GM18517 (cell line): ENCODE results near the gene CAPN10.
A peak's percentile ranks its signal among the peaks of the same experiment; 100 is the strongest.
"Not testable (repeated sequence)": the region's sequence is repeated elsewhere in the genome, so short reads cannot be mapped to it uniquely, and the experiment has no call there.

Experiments used
- ATAC-seq: cut with Tn5 transposase; IDR thresholded peaks from one replicate; pipeline ENCODE4 v1.9.1; 2021; ENCODE audit warnings: mild to moderate bottlenecking, moderate library complexity; ENCODE audit not compliant: unreplicated experiment

Gene CAPN10

DNA sequence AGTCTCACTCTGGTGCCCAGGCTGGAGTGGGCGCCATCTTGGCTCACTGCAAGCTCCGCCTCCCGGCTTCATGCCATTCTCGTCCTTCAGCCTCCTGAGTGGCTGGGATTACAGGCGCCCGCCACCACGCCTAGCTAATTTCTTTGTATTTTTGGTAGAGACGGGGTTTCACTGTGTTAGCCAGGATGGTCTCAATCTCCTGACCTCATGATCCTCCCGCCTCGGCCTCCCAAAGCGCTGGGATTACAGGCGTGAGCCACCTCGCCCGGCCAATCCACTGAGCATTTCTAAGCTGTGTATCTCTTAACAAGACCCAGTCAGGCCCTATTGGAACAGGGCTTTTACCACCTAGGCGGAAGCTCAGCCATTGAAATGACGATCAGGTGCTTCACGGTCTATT is 23.3 kb upstream of the CAPN10 start:
- not testable (repeated sequence) for ATAC-seq

DNA sequence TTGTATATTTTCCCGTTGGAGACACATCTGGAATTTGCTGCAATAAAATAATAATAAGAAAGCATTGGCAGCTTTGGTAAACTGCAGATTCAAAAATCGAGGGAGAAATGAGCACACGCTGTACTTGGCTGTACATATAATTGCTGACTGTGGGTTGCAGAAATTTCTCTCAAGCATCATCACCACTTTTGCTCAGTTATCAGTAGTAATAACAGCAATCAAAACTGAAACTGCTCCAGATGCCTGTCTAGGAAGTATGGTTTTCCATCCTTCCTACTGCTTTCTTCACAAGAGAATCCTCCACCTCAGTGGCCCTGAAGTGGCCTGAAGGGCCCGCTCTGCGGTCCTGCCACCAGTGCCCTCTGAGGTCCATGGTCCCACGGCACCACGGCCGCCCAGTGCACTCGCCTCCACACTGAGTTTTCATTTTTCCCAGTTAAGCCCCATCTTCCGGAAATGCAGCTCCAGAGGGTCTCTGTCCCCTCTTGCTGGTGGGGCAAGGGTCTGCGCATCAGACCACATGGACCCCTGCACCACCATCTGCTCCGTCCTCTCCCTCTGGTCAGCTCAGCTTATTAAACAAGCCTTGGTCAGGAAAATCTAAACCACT is 22.5 kb upstream of the CAPN10 start:
- ATAC-seq: no peak

DNA sequence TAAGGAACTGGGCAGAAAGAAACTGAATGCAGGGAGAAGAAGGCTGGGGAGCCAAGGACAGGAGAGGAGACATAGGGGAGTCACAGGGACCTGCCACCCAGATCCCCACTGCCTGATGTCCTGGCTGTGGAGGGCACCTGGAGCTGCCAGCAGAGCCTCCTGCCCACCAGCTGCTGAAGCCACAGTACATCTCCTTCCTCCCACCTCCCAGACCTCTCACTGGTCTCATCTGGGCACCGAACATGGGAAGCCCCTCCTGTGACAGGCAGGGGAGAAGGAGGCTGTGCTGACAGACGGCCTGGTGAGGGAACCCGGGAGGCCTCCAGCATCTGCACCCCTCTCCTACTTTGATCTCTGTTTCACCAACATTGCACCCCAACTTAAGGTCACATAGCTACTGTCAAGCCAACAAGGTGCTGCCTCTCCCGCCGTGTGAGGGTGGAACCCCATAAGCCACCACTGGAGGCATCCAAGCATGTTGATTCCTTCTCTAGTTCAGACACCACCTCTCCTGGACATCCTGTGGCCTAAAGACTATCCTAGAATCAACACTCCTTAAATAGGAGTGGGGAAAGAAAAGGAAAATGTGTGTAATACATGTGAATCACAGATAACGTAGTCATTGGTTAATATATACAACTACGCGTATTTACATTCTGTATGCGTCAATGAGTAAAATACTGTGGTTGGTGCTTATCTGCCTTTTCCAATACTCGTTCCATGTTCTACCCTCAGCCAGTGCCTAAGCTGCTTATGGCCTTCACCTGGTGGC is 21.8 kb upstream of the CAPN10 start:
- ATAC-seq: no peak

DNA sequence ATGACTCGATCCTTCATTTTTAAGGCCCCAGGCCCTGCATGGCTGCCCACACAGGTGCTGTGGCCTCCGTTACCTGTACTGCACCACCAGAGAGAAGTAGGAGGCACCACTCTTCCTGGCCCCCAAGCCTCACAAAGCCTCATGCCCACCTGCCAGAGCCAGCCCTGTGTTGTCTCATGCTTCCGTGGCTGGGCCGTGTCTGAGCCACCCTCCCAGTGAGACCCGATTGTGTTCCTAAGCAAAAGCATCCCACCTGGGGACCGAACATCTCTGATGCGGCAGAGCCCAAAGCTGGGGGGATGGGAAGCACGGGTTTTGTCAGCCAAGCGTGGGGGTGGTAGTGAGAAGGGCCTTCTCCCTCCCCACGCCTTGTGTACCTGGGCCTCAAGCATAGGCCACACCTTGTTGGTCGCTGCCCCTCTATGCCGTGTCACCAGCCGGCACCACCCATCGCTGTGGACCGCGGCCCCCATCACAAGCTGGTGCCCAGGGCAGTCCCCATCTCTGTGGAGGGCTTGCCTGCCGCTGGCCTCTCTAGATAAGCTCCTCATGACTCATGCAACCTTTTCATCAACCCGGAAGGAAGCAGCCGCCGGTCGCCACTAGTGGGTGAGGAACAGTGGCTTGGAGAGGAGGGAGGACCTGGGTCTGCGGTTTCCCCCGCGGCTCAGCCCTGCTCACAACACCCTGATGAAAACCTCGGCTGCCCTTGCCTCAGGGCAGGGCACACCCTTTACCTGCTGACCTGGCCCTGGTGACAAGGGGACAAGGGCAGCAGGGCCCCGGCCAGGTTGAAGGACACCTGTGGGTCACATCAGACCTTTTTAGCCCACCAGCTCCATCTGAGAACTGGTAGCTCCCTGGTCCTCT is 21.0 kb upstream of the CAPN10 start:
- peak; percentile 37 for ATAC-seq

DNA sequence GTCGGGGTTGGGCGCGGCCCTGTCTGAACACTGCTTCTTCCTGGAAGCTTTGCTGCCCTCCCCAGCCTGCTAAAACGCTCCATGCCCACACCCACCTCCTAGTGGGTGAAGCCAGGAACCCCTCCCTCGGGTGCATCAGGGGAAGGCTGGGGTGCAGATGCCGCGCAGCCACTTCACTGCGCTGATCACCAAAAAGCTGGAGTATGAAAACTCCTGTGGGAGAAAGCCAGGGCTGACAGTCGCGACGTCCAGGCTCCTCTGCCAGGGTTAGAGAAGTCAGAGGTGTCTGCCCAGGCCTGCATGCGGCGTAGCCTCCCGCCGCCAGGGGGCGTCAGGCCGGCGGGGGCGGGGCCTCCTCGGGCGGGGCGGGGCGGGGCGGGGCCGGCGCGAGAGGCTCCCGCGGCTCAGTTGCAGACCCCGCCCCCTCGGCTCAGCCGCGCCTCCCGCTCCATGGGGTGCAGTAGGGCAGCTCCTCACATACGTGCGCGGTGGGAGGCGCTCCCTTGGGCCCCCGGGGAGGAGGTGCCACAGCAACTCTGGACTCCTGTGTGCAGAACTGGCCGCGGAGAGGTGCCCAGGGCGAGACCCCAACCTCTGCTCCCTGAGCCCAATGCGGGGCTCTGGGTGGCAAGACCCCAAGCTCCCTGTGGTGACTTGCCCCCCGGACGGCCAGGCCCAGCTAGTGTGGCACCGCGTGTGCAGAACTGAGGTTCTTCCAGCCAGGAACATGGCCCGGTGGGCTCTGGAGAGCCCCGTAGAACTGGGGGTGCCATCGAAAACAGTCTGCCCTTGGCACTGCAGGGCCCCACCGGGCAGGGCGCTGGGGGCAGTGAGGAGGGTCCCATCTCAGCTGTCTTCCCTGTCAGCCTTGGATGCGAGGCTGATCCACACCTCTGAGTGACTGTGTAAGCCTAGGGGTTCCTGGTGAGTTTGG is 20.1 kb upstream of the CAPN10 start:
- ATAC-seq: peak; percentile 30

DNA sequence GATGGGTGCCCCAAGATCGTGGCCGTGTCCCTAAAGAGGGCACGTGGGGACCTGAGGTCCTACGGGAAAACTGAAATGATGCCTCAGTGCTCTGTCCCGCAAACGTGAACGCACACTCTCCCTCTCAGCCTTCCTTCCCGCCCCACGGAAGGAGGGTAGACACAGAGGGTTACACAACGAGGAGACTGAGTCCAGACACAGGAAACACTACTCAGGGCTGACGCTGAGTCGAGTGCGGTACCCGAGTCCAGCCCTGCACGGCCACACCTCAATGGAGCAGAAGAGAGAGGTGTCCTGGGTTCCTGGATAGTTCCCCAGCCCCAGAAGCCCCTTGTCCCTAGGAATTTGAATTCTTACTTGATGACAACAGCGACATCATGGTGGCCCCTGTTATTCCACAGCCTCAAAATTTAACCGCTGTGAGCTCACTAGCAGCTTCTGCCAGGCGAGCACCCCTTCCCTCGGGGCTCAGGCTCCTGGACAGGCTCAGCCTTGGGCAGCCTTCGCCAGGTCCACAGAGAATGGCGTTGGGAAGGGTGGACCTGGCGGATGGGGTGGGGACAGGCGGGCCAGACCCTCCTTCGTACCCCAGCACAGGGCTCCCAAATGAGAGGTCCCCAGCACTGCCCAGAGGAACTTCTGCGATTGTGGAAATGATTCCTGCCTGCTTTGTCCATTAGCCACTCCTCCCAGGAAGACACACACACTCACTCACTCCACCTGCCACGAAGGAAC is 19.2 kb upstream of the CAPN10 start:
- ATAC-seq: no peak

DNA sequence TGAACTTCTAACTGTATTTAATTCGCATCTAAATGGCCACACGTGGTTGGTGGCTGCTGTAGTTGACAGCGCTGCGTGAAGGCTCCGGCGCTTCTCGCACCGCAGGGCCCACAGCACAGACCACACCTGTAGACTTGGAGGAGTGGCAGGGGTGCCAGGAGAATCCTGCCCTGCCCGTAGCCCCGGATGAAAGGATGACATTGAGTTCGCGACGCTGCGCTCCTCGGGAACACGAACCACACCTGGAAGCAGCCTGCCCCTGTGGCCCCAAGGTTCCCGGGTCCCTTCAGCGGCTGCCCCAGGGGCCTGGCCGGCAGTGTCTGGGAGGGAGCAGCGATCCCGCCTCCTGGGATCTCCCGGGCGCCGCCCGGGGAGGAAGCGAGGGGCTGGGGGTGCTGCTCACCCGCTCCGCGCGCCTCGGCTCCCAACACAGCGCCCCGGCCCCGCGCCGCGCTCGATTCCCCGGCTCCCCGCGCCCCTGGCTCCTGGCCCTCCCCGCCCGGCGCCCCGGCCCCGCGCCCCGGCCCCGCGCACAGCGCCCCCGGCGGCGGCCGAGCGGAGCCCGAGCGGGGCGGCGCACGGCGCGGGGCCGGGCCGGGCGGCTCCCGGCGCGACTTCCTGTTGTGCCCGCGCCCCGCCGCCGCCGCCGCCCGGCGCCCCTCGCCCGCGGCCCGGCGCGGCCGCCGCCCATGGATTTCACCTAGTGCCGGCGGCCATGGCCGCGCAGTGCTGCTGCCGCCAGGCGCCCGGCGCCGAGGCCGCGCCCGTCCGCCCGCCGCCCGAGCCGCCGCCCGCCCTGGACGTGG is 18.5 kb upstream of the CAPN10 start, which contains the start of gene RNPEPL1:
TSS of gene RNPEPL1 (plus strand) at position 613 of the 806 bp plus-strand sequence. CDS start at position 716, 103 bp downstream.
- ATAC-seq: no peak

DNA sequence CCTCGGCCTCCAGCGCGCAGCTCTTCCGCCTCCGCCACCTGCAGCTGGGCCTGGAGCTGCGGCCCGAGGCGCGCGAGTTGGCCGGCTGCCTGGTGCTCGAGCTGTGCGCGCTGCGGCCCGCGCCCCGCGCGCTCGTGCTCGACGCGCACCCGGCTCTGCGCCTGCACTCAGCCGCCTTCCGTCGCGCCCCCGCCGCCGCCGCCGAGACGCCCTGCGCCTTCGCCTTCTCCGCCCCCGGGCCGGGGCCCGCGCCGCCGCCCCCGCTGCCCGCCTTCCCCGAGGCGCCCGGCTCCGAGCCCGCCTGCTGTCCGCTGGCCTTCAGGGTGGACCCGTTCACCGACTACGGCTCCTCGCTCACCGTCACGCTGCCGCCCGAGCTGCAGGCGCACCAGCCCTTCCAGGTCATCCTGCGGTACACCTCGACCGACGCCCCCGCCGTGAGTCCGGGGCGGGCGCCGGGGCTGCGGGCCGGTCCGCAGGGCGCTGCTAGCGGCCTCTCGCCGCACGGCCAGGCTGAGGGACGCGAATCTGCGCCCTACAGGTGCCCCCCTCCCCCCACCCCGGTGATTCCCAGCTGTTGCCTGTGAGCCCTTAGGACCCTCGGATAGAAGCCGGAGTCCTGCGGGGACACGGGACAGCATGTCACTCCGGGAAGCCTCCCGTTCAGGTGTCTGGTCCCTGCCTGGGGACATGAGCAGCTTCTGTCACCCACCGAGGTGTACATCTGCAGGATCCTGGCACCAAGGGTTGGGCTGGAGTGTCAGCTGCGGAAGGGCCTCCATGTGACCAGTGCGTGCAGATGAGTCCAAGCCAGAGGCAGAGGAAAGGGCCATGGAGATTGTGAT is 17.6 kb upstream of the CAPN10 start:
- no peak for ATAC-seq

DNA sequence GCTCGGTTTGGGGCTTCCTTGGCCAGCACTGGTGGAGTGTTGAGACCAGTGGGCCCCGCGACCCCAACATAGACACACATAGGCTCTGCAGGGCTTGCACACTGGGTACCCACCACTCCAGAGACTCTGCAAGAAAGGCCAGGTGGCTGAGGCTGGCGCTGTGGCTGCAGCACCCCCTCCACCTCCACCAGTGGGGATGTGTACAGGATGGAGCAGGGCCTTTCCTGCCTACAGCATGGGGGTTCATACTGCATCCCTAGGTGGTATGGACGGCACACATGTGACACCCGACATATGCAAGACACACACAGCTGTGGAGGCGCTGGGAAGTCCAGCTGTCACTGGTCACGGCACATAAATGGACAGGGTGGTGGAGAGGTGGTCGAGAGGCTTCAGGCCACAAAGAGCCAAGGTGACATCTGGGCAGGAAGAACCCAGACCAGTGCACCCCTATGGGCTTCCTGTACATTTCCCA is 17.0 kb upstream of the CAPN10 start:
- ATAC-seq: no peak

DNA sequence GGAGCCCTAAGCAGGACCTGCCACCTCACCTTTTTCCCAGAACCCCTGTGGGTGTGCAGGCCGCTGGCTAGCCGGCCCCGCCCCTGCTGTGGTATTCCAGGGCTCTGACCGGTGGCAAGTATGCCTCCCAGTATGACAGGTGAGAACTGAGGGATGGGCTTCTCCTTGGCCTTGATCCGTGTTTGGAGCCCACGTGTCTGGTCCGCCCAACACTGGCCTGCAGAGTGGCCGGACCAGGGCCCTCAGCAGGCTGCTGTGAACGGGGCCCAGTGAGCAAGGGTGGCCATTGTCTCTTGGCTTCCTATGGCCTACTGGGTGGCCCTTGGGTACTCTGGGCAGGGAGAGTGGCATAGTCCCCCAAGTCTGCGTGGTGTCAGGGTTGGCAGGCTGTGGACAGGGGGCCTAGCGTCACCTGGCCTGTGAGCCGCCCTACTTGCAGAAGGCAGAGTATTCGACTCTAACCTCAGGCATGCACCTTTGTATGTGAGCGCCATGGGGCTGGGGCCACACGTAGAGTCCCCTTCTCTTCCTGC is 16.5 kb upstream of the CAPN10 start:
- ATAC-seq: no peak

DNA sequence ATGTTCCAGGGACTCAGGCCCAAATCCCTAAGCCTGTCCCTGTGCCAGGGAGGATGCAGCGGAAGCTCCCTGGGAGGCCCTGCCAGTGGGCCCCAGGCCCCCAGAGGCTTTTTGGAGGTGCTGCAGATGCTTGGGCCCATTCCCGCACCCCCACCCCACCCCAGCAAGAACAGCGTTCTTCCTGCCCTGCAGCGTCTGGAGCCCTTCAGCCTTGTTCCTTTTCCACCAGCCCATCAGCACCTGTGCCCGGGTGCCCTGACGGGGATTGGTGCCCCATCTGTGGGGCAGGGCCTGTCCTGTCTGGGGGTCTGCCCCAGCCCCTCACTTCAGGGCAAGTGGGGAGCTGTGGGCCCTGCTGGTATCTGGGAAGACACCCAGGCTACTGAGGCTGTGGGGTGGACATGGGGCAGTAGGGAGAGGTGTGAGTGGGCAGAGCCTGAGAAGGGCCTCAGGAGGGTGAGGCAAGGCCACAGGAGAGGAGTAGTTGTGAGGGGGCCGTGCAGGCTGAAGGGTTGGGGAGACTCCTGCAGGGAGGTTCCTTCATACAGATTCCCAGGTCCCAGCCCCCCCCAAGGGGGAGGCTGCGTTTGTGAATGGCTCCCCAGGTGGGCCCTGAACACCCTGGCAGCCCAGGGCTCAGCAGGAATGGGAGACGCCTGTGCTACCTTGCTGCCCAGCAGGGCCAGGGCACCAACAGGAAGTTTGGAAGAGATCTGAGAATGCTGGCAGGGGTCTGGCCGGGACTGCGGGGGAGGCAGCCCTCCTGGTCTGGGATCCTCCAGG is 15.8 kb upstream of the CAPN10 start:
- no peak for ATAC-seq

DNA sequence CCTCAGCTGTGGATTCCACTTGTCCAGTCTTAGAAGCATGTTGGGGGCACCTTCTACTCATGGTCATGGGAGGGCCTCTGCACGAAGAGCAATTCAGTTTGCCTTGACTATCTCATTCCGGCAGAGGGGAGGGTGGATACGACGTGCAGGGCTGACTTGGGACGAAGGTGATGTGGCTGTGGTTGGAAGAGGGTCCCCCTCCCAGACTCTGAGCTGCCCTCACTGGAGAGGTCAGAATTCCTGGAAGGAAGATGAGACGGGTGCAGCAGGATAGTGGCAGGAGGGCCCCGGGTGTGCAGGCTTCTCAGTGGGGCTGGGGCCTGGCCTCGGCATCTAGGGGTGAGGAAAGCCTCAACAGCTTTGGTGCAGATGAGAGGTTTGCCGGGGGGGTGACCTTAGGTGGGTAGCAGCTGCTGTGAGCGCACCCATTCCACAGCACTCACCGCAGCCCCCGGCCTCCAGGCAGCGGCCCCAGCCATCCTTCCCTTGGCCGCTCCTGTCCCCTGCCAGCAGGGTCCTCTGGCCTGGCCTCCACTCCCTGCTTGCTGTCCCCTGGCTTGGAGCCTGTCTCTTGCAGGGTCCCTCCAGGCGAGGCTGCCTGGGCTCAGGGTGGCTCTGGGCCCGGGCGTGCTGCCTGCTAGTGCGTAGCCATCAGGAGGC is 15.1 kb upstream of the CAPN10 start:
- ATAC-seq: no peak

DNA sequence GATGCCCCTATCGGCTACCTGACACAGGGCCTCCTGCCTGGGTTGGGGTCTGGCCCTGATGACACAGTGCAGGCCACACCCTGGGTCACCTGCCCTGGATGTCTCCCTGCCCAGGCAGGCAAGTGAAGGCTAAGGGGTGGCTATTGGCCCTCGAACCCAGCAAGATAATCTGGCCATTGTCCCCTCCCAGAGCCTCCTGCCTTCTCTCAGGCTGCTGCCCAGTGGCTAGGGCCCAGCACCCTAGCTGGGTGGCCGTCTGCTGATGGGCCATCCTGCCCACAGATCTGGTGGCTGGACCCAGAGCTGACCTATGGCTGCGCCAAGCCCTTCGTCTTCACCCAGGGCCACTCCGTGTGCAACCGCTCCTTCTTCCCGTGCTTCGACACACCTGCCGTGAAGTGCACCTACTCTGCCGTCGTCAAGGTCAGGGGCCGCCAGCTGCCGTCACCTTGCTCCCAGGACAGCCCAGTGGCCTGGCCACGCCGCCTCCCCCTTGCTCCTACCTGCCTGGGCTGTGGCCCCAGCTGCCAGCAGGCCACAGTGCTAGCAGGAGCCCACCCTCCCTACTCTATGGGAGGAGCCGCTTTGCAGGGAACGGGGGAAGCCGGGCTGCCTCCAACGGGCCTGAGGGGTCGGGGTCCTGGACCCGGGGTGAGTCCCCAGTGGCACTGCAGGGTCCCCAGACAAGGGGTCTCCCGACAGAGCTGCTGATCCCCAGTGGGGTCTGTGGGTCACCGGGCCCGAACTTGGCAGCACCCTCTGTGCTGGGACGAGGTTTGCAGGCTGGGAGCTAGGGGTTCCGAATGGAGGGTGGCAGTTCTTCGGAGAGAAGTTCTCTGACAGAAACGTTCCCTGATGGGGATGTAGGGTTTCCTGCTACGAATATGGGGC is 14.1 kb upstream of the CAPN10 start:
- ATAC-seq: no peak

DNA sequence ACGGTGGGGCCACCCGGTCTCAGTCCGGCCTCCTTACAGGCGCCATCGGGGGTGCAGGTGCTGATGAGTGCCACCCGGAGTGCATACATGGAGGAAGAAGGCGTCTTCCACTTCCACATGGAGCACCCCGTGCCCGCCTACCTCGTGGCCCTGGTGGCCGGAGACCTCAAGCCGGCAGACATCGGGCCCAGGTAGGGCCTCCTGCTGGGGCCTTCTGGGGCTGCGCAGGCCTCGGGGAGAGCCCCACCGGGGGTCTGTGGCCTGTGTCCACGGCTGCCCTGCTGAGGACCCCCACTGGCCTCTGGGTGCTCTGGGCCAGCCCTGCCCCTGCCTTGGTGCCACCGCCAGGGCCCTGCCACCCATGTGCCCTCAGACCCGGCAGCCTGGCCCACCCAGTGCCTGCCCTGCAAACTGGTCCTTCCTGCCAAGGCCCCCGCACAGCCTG is 13.4 kb upstream of the CAPN10 start:
- no peak for ATAC-seq
